NCI-H524 (cell line): ENCODE data around the gene CASP10.
"Not testable (repeated sequence)": the region's sequence is repeated elsewhere in the genome, so short reads cannot be mapped to it uniquely, and the experiment has no call there.

Experiments used
- DNase-seq, 2 experiments: peaks; one replicate each; lab custom pipeline; 2025; lab: John Stamatoyannopoulos, UW

CASP10 gene

DNA sequence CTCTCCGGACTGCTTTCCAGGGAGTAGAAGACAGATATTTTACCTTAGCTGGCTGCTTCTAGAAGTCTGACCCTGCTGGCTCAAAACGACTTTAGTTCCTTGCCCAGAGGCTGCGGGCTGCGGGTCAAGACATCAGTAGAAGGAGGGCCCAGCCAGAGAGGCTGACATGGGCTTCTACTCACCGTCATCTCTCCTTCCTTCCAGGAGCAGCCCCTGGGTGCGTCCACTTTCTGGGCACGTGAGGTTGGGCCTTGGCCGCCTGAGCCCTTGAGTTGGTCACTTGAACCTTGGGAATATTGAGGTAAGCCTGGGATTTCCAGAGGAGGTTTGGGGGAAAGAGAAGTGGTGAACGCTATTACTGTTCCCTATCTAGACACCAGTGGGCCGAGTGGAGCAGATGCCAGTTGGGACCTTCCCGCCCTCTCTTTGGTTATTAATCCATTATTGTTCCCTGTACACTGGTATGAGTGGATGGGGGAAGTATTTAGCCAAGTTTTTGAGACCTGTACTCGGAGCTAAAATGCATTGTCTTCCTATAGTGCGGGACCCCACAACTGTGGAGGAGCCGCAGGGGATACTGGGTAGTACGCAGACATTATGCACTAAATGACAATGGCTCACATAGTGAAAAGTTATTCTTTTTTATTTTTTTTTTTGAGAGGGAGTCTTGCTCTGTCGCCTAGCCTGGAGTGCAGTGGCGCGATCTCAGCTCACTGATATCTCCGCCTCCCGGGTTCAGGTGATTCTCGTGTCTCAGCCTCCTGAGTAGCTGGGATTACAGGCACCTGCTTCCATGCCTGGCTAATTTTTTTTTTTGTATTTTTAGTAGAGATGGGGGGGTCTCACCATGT, 51.1 kb downstream of the CASP10 start:
- no peak for DNase-seq

DNA sequence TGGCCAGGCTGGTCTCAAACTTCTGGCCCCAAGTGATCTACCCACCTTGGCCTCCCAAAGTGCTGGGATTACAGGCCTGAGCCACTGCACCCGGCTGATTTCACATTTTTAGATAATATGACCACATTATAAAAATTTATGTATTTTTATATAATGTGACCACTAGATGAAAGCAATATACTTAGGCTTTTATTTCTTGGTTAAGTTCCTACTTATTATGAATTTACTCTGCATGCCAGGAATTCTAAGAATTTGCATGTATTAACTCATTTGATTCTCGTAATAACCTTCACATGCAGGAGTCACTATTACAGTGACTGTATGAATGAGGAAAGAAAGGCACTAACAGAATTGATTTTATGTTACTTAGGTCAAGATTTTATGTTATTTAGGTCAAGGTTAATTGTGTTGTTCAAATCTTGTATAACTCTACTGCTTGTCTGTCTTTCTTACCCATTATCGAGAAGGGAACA, 51.8 kb downstream of the CASP10 start:
- no peak for DNase-seq

DNA sequence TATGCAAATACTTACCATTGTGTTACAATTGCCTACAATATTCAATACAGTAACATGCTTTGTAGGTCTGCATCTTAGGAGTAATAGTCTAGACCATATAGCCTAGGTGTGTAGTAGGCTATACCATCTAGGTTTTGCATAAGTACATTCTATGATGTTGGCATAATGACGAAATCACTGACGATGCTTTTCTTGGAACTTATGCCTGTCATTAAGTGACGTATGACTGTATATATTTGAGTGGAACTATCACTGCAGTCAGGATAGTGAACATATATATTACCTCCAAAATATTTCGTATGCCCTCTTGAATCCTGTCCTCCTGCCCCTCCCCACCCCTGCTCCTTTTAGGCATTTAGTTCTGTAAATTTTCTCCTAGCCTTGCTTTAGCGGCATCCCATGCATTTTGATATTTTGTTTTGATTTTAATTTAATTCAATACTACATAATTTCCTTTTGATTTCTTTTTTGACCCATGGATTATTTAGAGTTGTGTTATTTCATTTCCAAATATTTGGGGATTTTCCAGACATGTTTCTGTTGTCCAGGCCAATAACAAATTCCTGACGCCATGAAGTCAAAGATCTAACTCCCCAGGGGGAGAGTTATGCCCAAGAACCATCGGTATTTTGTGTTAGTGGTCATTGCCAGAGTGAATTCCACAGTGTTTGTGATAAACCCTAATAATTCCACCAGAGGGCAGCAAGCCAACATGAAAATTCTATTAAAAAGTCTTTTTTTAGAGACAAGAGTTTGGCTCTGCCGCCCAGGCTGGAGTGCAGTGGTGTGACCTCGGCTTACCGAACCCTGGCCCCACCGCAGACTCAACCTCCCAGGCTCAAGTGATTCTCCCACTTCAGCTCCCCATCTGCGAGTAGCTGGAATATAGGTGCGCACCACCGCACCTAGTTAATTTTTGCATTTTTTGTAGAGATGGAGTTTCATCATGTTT, 53.2 kb downstream of the CASP10 start:
- peak in 1 of 2 experiments; percentile 65 for DNase-seq

DNA sequence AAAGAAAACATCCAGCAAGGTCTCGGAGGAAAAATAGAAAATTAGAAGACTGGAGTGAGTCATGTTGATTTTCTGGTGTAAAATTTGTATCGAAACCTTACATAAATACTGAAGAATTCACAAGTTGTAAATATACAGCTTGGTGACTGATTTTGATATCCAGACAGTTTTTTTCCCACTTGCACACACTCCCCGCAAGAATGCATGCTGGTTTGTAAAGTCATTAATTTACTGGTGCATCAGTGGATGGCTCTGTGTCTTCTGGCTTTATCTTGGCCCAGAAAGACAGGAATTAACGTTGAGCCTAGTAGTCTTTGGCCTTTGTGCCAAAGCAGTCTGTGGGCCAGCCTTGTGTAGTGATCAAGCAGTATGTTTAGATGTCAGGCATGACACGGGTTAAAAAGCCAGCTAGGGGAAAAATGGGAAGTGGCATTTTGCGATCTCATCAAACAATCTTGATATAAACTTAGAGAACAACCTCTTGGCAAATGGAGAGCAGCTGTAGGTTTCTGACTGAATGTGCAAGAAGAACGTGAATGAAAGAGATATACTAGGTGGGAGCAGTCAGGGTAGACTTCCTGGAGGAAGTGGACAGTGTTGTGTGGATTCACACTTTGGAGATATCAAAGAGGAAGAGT, 54.7 kb downstream of the CASP10 start:
- no peak for DNase-seq

DNA sequence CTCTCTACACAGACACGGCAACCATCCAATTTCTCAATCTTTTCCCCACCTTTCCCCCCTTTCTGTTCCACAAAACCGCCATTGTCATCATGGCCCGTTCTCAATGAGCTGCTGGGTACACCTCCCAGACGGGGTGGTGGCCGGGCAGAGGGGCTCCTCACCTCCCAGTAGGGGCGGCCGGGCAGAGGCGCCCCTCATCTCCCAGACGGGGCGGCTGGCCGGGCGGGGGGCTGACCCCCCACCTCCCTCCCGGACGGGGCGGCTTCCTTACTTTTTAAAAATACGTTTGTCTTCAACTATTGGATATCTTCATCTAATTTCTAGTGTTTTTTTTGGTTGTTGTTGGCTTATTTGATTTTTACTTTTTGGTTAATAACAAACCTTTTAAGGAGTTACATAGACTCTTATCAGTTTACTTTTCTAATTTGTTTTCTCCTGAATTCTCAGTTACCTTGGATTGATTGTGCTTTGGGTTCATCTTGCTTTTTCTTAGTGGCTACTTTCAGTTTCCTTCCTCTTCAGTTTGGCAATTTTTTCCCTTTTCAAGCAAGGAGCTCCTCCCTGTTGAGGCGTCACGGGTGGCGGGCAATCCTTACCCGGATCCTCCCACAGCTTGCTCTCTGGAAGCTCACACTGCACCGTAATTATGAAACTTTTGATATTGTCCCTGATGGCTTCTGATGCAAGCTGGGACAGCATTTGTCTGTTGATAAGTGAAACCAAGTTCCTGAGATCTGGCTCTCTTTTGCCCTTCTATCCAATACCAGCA, 56.4 kb downstream of the CASP10 start:
- not testable (repeated sequence) for DNase-seq

DNA sequence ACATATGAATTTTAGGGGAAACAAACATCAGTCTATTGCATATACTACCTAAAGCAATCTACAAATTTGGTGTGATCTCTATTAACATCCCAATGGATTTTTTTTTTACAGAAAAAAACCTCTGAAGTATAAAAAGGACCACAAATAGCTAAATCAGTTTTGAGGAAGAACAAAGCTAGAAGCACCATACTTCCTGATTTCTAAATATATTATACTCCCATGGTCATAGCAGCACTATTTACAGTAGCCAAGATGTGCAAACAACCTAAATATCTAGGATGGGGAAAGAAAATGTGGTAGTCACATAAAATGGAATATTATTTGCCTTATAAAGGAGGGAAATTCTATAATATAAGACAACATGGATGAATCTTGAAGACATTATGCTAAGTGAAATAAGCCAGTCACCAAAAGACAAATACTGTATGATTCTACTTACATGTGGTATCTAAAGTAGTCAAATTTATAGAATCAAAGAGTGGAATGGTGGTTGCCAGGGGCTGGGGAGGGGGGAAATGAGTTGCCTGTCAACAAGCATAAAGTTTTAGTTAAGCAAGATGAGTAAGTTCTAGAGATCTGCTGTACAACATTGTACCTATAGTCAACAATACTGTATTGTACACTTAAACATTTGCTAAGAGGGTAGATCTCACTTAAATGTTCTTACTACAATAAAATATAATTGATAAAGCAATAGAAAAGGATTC, 59.8 kb downstream of the CASP10 start:
- DNase-seq: no peak

DNA sequence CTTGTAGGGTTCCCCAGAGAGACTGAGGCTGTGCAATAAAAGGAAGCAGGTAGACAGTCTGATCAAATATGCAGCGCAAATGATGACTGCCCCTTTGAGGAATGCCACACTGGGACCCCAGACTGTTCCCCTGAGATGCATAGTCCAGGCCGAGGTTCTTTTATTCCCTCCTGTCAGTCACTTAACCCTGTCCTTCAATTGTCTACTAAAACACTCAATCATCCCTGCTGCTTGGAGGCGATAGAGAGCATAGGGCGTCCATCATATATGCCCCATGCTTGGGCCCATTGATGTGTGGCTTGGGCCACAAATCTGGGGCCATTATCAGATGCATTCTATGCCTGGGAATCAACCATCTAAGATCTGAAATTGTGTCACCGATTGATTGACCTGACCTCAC, 61.9 kb downstream of the CASP10 start:
- DNase-seq: no peak

DNA sequence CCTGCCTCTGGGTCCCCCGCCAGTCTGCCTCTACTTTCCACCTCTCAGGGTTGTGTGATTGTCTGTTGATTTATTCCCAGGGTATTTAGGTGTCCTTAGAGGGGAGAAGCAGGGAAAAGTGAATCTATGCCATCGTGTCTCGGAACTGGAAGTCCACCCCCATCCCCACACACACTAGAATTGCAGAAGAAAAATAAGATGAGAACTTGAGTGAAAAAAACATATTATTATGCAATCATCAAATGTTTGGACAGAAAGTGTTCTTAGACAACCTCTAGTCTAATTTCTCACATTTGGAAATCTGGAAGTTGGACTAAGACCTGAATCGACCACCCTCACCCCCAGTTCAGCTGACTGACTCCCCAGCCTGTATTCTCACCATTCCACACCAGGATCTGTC, 63.3 kb downstream of the CASP10 start:
- no peak for DNase-seq

DNA sequence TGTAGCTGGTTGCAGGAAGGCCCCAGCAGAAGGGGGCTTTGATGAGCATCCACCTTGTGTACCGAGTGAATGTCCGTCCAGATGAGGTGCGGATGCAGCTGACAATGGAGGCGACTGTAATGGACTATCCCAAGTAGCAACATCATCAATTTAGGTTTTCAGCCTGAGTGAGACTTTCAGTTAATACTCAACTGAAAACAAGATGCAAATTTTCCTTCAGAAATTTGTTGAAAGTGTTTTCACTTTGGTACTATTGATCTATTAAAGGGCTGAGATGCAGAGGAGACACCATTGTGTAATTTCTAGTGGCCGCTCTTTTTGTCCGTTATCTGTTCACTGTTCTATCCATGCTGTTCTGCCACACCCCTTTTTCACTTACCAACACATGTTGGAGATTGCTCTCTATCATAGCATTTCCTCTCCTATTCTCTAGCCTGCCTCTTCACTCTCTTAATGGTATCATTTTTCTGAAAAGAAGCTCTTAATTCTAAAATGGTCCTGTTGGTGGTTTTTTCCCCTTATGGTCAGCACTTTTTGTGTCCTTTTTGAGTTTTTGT, 65.4 kb downstream of the CASP10 start:
- no peak for DNase-seq

DNA sequence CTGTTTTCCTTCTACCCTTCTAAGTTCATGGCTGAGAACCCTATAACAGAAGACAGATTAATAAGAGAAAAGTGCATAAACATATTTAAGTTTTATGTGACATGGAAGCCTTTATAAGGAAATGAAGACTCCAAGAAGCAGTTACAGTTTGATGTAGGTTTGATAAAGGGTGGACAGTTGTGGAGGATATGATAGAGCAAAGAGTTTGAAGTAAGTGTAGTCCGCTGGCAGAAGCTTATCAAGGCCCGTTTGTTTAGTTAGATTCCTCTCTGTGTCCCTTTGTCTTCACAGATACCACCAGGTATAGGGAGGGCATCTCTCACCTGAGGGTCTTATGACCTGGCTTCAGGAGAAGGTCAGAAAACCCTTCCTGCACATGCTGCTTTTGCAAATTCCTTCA, 66.9 kb downstream of the CASP10 start:
- DNase-seq: no peak

DNA sequence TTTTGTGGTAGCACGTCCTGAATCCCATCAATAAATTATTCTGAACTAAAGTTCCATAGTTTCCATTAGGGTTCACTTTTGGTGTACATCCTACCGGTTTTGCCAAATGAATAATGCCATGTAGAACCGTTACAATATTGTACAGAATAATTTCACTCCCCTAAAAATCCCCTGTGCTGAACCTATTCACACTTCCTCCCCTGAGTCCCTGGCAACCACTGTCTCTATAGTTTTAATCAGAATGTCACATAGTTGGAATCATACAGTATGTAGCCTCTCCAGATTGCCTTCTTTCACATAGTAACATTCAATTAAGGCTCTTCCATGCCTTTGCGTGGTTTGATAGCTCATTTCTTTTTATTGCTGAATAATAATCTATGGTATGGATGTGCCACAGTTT, 67.8 kb downstream of the CASP10 start:
- no peak for DNase-seq

DNA sequence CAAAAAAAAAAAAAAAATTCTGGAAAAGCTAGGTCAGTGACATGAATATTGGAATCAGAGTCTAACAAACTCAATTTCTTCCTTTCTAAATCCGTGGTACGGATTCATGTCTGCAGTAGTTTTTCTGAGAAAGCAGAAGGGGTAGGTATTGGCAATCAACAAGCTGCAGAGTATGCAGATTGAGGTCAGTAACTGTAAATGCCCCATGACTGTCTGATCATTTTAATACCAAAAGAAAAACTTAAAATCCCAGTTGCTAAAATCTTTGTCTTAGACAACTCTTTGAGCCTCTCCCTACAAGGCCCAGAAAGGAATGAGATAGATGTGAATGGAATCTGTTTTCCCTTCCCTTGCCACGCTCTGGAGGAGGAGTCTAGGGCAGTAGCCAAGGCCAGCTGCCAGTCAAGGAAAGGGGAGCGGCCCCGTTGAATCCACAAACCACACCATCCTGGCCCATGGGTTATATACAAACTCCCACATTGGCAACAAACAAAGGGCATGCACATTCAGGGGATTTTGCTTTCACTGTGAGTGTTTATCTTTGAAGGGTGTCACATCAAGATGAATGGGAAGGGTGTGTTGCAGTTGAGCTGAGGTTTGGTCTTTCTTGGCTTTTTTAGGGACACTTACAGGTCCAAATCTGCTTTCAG, 71.3 kb downstream of the CASP10 start:
- DNase-seq: no peak

DNA sequence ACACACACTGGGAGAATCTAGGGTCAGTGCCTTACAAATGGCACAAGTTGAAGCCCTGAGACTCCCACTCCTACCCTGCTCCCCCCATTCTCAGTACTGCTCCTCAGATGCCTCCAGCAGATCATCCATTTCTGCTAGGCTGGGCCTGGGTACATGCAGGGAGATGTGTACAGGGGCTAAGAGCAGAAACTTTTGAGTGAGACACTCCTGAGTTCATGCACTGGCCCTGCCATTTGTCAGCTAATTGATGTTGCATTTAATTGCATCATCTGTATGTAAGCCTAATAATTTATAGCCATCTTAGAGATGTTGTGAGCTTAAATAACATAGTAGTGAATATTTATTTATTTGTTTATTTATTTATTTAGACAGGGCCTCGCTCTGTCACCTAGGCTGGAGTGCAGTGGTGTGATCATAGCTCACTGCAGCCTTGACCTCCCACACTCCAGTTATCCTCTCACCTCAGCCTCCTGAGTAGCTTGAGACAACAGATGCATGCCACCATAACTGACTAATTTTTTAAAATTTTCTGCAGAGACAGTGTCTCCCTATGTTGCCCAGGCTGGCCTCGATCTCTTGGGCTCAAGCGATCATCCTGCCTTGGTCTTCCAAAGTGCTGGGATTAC, 72.6 kb downstream of the CASP10 start:
- no peak for DNase-seq

DNA sequence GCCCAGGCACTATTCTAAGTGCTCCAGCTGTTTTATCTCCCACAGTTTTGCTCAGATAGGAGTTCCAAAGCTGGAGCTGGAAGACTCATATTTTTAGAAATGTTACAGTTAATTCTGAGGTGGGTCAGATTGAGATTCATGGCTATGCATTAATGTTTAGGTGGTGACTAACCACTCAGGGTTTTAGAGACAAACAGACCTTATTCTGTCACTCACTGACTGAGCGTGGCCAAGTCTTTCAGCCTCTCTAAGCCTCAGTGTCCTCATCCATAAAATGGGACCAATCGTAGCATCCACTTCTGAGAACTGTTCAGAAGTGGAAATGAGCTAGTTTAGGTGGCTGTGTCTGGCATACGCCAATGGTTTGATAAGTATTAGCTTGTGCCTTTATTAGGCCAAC, 73.1 kb downstream of the CASP10 start:
- no peak for DNase-seq

DNA sequence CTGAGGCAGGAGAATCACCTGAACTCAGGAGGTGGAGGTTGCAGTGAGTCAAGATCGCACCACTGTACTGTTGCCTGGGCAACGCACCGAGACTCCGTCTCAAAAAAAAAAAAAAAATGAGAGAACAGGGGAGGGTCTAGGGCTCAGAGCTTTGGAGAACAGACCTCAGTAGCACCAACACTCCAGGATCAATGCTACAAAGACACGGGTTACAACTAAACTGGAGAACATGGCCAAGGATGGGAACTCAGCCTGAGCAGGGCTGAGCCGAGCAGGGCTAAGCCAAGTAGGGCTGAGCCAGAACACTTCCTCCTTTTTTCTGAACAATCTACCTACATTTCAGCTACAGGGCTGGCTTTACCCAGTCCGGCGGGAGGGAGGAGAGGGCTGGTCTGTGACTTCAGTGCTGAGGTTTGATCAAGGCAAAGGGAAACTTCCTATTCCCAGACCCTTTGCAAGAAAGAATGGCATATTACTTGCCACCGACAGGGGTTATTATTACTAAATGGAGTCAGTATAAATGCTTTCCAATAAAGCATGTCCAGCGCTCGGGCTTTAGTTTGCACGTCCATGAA, 74.5 kb downstream of the CASP10 start:
- DNase-seq: no peak

DNA sequence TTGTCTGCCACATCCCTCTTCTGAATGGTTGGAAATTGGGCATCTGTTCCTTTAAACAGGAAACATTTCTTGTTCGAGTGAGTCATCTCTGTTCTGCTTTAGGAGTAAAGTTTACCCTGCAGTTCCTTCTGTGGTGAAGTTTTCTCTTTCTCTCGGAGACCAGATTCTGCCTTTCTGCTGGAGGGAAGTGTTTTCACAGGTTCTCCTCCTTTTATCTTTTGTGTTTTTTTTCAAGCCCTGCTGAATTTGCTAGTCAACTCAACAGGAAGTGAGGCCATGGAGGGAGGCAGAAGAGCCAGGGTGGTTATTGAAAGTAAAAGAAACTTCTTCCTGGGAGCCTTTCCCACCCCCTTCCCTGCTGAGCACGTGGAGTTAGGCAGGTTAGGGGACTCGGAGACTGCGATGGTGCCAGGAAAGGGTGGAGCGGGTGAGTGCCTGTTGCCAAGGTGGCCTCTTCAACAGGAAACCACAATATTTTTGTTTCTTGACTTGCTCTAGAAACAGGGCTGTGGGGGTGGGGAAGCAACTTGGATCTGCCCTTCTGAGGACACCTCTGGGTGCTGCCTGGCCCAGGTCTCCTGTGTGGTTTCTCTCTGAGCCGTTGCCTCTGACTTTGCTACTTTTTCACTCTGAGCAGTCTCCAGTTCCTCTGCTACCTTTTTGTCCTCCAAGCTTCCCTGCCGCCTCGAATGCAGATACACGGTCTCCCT, 75.2 kb downstream of the CASP10 start:
- no peak for DNase-seq

DNA sequence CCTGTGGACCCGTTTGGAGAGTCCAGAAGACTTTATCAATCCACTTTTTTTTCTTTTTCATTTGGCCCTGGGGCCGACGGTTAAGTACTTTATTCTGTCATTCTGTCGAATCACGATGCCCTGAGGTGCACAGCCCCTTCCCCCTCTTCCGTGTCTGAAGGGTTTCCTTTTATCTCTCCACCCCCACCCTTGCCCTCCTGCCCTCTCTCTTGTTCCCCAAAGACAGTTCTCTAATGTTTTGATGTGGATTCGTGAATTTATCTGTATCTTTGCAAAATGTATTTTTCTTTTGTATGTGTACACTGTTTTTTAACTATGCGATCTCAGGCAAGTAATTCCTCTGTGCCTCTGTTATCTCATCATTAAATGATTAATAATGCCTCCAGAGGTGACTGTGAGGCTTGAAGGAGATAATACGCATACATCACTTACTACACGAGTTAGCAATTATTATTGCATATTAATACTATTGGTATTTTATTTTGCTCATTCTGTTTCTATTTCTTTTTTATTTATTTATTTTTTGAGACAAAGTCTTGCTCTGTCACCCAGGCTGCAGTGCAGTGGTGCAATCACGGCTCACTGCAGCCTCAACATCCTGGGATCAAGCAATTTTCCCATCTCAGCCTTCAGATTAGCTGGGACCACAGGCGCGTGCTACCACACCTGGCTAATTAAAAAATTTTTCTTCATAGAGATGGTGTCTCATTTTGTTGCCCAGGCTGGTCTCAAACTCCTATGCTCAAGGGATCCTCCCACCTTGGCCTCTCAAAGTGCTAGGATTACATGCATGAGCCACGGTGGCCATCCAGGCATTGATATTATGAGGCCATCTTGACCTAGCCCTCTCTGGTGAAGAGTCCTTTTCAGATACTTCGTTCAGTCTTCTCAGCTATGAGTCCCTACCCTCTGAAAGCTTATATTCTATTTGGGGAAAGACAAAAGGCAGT, 76.0 kb downstream of the CASP10 start:
- no peak for DNase-seq
